Transverse colon (tissue), 4 donors: ENCODE measurements around the gene CHD2.
A peak's percentile ranks its signal among the peaks of the same experiment; 100 is the strongest.

Experiments used
- EP300 ChIP-seq: sonication (generic); formaldehyde crosslinking; IDR thresholded peaks from one replicate; pipeline ENCODE4 v1.6.1; 2017; ENCODE audit warnings: antibody characterized with exemption, low read depth
- POLR2A ChIP-seq: fragments of 450-650 bp; IDR thresholded peaks from one replicate; pipeline ENCODE4 v1.6.1; 2016; ENCODE audit warnings: antibody characterized with exemption, mild to moderate bottlenecking, moderate library complexity
- POLR2AphosphoS5 ChIP-seq, 3 donors: sonication (generic); formaldehyde crosslinking; IDR thresholded peaks; one replicate each; pipeline ENCODE4 v1.6.1; 2016; ENCODE audit warnings: antibody characterized with exemption in 3 of 3
- TF ChIP-seq, protein P1 (sequence below), 5 experiments: fragments of 200-600 bp in 3 of 5; fragments of 450-650 bp in 2 of 5; sonication (generic) in 3 of 5; IDR thresholded peaks; 1 replicate in 2 of 5; 2 replicates in 3 of 5; pipeline ENCODE4 v1.5.1; 2016 to 2017; ENCODE audit warnings: antibody characterized with exemption in 5 of 5, inconsistent platforms in 3 of 5, mild to moderate bottlenecking in 2 of 5, moderate library complexity in 1 of 5

DNA sequence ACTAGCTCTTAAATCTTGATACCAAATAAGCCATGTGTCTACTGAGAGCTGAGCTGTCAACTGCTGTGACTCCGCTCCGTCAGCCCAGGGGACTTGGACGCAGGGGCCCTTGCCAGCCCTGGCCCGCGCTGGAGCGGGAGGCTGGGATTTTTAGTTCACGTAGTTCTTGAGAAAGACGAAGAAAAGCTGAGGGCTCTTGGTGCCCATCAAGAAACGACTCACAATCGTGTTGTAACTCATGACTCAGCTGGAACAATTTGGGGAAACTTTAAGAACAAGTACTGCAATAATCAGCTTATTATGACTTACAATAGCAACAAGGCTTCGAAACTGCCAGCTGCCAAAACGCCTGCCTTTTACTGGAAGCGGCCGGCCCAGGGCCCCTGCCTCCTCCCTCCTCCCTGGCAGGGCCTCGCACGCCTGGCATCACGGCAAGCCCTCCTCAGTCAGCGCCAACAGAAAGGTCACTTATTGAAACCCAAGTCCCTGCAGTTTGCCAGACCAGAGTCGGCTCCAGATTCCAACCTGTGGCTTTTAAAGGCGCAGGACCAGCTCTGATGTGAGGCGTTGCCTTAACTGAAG lies 128.6 kb downstream of the CHD2 start:
- TF ChIP-seq POLR2A = peak; percentile 19
- TF ChIP-seq, protein P1, sequence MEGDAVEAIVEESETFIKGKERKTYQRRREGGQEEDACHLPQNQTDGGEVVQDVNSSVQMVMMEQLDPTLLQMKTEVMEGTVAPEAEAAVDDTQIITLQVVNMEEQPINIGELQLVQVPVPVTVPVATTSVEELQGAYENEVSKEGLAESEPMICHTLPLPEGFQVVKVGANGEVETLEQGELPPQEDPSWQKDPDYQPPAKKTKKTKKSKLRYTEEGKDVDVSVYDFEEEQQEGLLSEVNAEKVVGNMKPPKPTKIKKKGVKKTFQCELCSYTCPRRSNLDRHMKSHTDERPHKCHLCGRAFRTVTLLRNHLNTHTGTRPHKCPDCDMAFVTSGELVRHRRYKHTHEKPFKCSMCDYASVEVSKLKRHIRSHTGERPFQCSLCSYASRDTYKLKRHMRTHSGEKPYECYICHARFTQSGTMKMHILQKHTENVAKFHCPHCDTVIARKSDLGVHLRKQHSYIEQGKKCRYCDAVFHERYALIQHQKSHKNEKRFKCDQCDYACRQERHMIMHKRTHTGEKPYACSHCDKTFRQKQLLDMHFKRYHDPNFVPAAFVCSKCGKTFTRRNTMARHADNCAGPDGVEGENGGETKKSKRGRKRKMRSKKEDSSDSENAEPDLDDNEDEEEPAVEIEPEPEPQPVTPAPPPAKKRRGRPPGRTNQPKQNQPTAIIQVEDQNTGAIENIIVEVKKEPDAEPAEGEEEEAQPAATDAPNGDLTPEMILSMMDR (IDR thresholded peaks at IDR 0.05) = no peak
- TF ChIP-seq POLR2AphosphoS5 (IDR thresholded peaks at IDR 0.05) = peak; percentile 29 to 64 (median 48)
- TF ChIP-seq EP300 = no peak
